ENCODE data around the gene SERPINB6.
"Not testable (repeated sequence)": the region's sequence is repeated elsewhere in the genome, so short reads cannot be mapped to it uniquely, and the experiment has no call there.

Gene SERPINB6

DNA sequence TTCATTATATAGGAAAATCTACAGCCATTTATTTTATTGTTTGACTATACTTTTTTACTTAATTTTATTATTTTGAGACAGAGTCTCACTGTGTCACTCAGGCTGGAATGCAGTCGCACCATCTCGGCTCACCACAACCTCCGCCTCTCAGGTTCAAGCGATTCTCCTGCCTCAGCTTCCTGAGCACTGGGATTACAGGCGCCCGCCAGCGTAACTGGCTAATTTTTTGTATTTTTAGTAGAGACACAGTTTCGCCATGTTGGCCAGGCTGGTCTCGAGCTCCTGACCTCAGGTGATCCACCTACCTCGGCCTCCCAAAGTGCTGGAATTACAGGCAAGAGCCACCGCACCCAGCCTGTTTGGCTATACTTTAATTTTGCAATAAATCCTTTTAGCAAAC lies 38.5 kb downstream of the SERPINB6 start:
- not testable (repeated sequence) for DNase-seq

DNA sequence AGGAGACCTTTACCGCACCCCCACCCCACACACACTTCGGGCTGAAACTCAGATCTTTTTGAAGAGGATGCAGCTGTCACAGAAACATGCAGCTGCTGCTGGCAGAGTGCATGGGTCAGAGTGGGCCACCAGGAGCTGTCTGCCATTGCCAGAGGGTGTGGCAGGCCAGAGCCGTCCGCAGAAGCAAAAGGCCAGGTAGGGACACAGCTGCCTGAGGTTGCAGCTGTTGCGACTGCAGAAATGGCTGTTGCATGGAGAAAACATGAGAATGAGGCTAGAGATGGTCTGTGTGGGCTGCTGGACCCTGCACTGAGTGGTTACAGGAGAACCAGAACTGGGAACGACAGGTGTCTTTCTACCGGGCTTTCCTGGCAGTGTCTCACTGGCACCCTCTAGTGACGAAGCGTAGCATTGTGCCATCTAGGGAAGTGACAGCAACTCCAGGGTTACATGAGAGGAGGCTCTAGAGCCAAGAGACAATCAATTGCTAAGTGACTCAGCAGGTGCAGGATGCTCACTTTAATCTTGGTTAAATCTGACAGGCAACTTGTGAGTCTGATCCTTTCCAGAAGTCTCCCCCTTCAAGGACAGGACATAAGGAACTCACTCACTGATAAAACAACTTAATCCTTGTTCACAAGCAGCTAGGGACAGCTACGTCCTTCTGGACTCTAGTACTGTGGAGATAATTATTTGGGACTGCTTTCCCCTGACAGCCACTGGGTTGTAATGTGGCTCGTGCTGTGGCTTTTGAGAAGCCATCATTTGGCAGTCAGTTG lies 39.2 kb downstream of the SERPINB6 start:
- peak; percentile 91 for DNase-seq

DNA sequence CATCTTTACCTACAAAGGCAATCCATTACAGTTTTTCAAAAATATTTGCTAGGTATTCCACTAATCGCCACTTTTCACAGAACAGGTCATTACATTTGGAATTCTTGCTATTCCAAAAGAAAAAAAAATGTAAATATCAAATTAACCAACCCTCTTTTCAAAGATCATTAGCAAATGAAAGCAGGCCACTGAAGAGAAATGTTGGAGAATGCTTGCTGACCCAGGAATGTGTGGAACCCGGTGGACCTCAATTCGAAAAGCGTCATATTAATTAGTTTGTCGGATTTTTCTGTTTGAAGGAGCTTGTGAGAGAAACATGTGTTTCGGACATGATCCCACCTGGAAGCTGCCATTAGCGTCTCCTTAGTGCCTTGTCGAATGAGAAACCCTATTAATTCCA lies 40.3 kb downstream of the SERPINB6 start:
- DNase-seq = no peak

DNA sequence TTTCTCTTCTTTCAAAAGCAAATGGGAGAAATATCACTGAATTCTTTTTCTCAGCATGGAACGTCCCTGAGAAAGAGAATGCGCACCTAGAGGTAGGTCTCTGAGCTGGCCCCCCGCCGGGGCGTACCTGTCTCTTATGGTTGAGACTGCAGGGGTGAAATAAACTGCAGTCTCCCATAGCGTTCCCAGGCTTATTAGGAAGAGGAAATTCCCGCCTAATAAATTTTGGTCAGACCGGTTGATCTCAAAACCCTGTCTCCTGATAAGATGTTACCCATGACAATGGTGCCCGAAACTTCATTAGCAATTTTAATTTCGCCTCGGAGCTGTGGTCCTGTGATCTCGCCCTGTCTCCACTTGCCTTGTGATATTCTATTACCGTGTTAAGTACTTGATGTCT lies 43.4 kb downstream of the SERPINB6 start:
- not testable (repeated sequence) for DNase-seq

DNA sequence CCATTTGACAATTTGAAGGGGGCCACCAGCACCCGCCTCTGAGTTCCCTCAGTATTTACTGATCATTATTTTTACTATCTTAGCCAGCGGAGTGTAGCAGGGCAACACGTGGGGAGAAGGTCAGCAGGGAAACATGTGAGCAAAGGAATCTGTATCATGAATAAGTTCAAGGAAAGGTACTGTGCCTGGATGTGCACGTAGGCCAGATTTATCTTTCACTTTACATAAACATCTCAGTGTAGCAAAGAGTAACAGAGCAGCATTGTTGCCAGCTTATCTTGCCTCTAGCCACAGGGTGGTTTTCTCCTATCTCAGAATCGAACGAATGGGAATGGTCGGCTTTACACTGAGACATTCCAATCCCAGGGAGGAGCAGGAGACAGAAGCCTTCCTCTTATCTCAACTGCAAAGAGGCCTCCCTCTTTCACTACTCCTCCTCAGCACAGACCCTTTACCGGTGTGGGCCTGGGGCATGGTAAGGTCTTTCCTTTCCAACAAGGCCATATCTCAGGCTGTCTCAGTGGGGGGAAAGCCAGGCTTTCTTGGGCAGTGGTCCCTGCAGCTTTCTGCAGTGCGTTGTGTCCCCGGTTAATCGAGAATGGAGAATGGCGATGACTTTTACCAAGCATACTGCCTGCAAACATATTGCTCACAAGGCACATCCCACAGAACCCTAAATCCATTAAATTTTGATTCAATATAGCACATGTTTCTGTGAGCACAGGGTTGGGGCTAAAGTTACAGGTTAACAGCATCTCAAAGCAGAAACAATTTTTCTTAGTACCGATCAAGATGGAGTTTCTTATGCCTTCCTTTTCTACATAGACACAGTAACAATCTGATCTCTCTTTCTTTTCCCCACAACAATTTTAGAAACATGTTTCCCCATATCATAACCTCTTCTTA lies 45.3 kb downstream of the SERPINB6 start:
- not testable (repeated sequence) for DNase-seq

DNA sequence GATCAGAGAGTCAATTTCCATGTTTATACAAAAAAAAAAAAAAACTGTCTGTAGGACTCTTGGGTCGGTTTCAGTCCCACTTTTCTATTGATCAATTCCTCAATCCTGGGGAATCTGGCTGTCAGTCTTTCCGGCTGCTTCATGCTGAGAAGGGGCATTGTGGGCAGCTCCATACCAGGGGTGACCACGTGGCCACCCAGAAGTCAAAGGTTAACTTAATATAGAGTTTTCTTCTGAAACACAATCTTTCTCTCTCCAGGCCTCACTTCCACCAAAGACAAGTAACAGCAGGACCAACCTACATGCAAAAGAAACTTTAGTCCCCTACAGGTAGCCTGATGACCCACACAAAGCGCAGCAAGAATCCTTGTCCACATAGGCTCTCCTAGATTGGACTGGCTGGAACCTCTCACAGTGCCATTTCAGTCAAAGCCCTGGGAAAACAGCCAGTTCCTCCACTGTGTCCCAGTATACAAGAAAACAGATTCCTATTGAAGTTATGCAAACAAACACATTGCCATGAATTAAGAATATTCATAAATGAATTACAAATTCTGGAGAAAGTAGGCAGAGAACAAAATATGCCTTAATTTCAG lies 49.7 kb downstream of the SERPINB6 start:
- no peak for DNase-seq

DNA sequence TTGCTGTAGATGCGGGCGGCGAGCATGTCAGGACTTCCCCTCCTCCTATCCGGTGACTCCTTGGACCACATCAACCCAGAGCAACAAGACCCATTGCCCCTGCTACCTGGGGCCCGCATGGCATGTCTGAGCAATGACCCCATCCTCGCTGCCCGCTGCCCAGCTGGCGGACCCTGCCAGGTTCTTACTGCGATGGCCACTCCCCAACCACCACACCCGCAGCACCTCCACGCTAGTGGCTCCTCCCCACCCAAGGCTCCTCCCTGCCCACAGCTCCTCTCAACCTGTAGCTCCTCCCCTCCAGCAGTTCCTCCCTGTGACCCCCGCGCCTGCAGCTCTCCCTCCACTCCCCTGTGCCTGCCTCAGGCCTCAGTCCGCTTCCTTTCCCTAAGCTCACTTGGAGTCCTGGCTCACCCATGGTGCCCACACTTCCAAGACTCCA lies 50.7 kb downstream of the SERPINB6 start:
- no peak for DNase-seq

DNA sequence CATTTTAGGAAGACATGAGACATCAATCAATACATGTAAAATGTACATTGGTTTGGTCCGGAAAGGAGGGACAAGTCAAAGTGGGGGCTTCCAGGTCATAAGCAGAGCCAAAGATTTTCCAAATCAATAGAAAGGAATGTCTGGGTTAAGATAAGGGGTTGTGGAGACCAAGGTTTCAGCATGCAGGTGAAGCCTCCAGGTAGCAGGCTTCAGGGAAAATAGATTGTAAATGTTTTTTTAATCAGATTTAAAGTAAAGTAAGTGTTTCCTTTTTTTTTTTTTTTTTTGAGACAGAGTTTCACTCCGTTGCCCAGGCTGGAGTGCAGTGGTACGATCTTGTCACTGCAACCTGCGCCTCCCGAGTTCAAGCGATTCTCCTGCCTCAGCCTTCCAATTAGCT lies 51.5 kb downstream of the SERPINB6 start:
- DNase-seq = no peak

DNA sequence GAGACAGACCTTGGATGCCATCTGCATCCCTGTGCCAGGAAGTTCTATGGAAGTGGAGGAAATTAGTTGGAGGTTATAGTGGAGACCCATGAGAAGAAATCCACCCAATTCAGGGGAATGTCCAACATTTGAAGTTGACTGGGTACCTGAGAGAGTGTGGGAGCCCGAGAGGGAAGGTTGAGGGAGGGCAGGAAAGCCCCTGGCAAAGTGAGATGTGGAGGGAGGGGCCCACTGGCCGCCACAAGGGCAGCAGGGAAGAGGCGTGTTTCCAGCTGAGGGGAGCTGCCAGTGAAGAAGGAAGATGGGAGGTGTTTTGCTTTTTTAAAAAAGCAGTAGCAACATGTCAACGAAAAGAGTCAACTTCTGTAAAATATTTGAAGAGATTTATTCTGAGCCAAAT lies 52.0 kb downstream of the SERPINB6 start:
- no peak for DNase-seq

DNA sequence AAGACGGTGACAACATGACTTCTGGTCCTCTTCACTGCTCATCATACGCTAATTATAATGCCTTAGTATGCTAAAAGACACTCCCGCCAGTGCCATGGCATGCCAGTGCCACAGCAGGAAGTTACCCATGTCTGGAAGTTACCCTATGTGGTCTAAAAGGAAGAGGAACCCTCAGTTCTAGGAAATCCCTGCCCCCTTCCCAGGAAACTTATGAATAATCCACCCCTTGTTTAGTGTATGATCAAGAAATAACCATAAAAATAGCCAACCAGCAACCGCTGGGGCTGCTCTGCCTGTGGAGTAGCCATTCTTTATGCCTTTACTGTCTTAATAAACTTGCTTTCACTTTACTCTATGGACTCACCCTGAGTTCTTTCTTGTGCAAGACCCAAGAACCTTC lies 52.4 kb downstream of the SERPINB6 start:
- no peak for DNase-seq

DNA sequence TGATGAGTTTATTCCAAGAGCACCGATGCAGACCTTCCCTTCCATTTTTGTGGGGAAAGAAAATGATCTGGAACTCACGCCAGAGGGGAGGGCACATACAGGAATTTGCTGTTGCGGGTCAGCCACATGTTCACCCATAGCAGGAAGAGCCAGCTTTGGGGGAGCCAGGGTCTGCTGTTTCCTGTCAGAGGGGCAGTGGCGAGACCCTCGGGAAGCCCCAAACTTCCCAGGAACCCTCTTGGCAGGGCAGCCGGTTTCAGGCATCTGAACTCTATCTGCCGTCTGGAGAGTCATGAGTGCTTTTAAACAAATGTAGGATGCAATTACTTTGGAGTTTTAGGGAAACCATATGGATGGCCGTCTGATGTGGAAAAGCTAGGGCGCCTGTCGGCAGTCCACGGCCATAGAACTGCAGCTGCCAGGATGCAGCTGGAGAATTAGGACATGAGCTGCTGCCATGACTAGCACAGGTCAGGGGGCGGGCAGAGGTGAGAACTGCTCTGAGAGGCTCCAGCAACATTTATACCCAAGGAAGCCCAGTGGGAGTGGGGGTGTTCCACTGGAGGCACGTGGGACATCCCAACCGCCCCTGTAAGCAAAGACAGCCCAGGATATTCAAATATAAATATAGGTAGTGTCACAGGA lies 53.4 kb downstream of the SERPINB6 start:
- DNase-seq = no peak

DNA sequence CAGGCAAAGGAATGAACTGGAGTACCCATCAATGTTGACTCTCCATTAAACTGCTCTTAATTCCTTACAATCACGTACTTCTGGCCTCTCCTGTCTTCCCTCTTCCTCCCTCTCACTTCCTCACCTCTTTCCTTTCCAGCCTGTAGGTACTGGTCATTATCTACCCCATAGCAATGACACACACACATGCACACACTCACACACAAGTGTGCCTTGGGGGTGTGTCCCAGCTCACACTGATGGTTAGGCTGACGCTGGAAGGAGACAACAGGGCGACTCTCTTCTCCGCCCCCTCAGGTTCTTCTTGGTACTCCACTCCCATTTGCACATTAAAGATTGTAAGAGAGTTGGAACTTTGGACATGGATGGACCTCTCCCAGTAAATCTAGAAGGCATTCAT lies 54.3 kb downstream of the SERPINB6 start:
- no peak for DNase-seq

DNA sequence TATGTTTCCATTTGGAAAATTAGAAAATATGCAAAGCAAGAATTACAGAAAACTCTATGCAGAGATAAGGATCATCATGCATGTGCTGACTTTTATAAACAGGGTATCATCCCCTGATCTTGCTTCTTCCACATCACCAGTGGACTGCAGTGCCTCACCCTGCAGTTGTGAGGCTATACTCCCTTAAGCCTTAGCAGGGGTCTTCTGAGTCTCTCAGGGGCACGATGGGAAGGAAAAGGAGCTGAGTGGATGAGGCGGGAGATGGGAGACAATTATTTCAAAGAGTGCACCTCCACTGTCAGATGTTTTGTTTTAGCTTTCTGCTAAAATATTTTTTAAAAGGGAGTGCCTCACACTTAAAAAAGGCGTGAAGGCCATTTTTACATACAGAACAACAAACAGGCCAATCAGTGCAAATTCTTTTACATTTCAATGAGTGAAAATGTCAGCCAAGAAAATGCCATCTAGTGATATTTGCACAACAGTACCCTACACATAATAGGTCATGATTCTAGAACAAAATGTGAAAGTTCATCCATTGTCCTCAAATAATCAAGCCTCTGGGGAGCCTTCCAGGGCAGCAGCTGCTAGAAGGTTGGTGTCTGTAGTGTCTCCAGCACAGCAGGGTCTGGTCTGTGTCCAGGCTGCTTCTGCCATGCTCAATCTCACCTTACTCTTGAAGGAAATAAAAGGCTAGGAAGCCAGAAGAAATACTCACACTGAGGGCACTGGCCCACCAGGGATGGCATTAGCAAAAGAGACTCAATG lies 55.0 kb downstream of the SERPINB6 start:
- DNase-seq = no peak

DNA sequence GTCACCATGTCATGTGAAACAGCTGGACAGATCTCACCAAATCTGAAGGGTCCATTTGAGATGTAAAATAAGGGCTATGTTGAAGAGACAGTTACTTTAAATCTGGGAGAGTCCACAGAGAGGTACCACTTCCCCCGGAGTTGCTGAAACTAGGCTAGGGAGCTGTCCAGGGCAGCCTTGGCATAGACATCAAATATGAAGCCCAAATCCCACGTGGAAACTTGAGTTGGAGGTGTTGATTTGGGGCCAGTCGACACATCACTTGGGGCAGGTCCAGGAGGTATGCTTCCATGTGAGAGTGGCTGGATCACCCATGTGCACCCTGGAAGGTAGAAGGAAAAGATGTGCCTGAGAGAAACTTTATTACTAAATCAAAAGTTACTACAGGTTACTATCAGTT lies 56.2 kb downstream of the SERPINB6 start:
- no peak for DNase-seq

DNA sequence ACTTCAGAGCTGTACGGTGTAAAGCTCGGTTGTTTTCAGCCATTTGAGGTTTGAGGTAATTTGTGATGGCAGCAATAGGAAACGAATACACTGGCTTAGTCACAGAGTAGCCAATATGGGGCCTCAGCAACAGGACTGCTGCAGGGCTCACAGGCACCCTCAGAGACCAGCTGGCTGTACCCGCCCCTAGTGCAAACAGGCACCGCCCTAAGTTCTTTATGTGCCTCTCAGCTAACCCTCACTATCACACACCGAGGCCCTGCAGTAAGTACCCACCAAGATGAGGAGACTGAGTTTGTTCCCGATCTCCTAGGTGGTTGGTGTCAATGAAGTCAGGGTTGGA lies 57.1 kb downstream of the SERPINB6 start:
- peak; percentile 15 for DNase-seq

DNA sequence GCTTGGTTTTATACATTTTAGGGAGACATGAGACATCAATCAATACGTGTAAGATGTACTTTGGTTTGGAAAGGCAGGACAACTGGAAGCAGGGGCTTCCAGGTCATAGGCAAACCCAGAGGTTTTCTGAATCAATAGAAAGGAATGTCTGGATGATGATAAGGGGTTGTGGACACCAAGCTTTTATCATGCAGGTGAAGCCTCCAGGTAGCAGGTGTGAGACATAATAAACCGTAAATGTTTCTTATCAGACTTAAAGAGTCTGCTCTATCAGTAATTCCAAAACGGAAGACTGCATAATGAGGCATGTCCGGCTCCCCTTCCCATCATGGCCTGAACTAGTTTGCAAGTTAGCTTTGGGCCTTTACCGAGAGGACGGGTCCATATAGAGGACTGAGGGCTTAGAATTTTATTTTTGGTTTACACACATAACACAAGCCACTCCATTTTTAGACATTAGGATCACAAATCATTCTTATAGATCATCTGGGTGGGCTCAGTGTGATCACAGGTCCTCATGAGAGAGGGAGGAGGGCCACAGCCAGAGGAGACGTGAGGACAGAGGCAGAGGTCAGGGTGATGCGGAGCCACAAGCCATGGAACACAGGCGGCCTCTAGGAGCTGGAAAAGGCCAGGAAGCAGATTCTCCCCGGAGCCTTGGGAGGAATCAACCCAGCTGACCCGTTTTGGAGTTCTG lies 57.6 kb downstream of the SERPINB6 start:
- DNase-seq = no peak

DNA sequence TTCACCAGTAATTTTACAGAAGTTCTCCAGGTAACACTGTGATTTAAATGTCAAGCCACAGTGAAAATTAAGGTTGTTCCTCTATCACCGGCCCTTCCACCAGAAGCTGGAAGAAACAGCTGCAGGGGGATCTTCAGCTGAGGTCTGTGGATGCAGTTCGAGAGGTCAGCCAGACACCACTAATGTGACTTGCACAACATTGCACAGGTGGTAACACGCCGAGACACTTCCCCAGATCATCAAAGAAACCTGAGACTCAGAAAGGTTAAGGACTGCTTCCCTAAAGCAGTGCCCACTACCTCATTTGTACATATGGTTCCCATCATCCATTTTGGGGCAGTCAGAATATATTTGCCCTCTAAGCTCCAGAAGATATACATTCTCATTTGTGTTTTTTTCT lies 60.2 kb downstream of the SERPINB6 start:
- no peak for DNase-seq

DNA sequence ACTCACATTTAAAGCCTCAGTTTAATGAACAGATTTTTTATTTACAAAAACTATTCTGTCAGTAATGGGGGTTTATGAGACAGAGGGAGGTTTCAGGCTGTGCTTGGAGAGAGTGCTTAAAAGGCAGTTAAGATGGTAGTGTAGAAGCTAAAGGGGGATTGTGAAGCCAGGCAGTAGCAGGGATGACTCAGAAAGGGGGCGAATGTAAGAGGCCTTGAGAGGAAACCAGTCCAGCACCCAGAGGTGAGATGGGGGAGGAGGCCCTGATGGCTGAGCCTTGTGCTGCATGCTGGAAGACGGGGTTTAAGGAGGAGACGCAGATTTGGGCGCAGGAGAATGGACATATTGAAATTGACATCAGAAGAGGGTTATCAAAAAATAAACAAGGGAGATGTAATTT lies 61.6 kb downstream of the SERPINB6 start:
- no peak for DNase-seq

DNA sequence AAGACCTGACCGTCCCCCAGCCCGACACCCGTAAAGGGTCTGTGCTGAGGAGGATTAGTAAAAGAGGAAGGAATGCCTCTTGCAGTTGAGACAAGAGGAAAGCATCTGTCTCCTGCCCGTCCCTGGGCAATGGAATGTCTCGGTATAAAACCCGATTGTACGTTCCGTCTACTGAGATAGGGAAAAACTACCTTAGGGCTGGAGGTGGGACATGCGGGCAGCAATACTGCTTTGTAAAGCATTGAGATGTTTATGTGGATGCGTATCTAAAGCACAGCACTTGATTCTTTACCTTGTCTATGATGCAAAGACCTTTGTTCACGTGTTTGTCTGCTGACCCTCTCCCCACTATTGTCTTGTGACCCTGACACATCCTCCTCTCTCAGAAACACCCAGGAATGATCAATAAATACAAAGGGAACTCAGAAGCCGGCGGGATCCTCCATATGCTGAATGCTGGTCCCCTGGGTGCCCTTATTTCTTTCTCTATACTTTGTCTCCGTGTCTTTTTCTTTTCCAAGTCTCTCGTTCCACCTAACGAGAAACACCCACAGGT lies 62.2 kb downstream of the SERPINB6 start:
- not testable (repeated sequence) for DNase-seq

DNA sequence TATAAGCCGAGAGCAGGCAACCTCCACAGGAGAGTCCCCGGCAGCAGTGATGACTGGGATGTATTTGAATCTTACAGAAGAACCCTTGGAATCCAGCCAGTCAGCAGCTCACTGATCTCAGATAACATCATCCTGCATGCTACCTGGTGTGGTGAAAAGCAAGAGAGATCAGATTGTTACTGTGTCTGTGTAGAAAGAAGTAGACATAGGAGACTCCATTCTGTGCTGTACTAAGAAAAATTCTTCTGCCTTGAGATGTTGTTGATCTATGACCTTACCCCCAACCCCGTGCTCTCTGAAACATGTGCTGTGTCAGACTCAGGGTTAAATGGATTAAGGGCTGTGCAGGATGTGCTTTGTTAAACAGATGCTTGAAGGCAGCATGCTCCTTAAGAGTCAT lies 62.9 kb downstream of the SERPINB6 start:
- not testable (repeated sequence) for DNase-seq

DNA sequence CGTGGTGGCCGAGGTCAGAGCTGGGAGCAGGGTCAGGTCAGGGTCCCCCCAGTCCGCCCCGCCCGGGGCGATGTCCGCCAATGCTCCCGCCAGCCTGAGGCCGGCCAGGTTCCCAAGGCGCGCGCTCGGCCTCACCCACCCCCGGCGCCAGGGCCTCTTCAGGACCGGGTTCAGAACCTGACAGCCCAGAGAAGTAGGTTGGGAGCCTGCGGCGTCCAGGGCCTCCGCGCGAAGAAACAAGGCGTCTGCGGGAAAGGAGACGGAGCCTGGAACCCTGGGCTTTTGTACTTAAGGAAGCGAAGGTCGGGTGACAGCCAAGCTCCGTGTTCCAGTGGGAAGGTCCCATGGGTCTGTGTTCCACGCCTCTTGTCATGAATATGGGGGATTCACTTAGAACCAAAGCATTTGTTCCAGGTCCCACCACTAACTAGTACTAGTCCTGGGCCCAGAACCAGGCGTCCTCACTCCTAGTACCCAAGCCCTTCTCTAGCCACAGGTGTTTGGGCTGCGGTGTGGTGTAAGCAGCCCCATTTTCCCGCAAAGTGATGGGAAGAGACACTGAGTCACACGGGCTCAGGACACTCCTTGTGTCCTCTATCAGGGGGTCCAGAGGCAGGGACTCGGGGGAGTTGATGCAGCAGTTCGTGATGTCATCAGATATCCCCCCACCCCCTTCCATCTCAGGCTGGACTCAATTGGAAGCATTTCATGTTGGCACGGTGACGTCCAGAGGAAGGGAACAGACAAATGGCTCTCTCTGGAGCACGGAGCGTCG lies 67.8 kb downstream of the SERPINB6 start:
- not testable (repeated sequence) for DNase-seq
